CD14-positive monocyte (primary cell): ENCODE results near the gene ZNF536. TPM values are rescaled to one million over a fixed set of nuclear protein-coding genes. Genes with fewer than 3 reads are reported as not detected.

ENCODE experiments used
- DNase-seq, 3 donors: peaks; one replicate each; pipeline ENCODE4 v3.0.0-alpha.2; 2011 to 2022
- H2AFZ ChIP-seq: 2 replicates; pipeline ENCODE4 v1.6.0; 2012; ENCODE audit warnings: mild to moderate bottlenecking, low read depth, low read length, inconsistent platforms; ENCODE audit not compliant: insufficient read depth, poor library complexity, severe bottlenecking
- H3K27ac ChIP-seq, 2 donors: 1 replicate in 1 of 2; 2 replicates in 1 of 2; pipeline ENCODE4 v1.5.1; 2012 to 2013; ENCODE audit warnings: low read length in 2 of 2, control low read depth in 1 of 2, inconsistent platforms in 1 of 2, low read depth in 1 of 2, mild to moderate bottlenecking in 1 of 2
- H3K27me3 ChIP-seq, 2 donors: one replicate each; pipeline versions ENCODE4 v1.6.0 to v1.6.1; 2011 to 2013; ENCODE audit warnings: low read length in 2 of 2; ENCODE audit not compliant: control insufficient read depth in 2 of 2, insufficient read depth in 2 of 2
- H3K36me3 ChIP-seq, 2 donors: replicated peaks in 1 of 2; 1 replicate in 1 of 2; 2 replicates in 1 of 2; pipeline versions ENCODE4 v1.5.1 to v1.6.1; 2012 to 2013; ENCODE audit warnings: low read length in 2 of 2, control low read depth in 1 of 2, inconsistent platforms in 1 of 2, mild to moderate bottlenecking in 1 of 2; ENCODE audit not compliant: insufficient read depth in 2 of 2, control insufficient read depth in 1 of 2
- H3K4me1 ChIP-seq, 2 donors: 1 replicate in 1 of 2; 2 replicates in 1 of 2; pipeline versions ENCODE4 v1.5.1 to v1.6.1; 2012 to 2013; ENCODE audit warnings: low read length in 2 of 2, control low read depth in 1 of 2, inconsistent platforms in 1 of 2, mild to moderate bottlenecking in 1 of 2, moderate library complexity in 1 of 2; ENCODE audit not compliant: insufficient read depth in 2 of 2, control insufficient read depth in 1 of 2
- H3K4me2 ChIP-seq: replicated peaks from 2 replicates; pipeline ENCODE3; 2012; ENCODE audit warnings: low read length, moderate library complexity, mild to moderate bottlenecking; ENCODE audit not compliant: poor library complexity, severe bottlenecking; ENCODE audit errors: extremely low read depth
- H3K4me3 ChIP-seq, 3 experiments: fragments of 200-600 bp in 1 of 3; sonication (generic) in 1 of 3; replicated peaks in 1 of 3; 1 replicate in 2 of 3; 2 replicates in 1 of 3; pipeline ENCODE4 v1.5.1; 2011 to 2013; ENCODE audit warnings: low read length in 3 of 3, mild to moderate bottlenecking in 3 of 3, control low read depth in 2 of 3, low read depth in 2 of 3, inconsistent platforms in 1 of 3, moderate library complexity in 1 of 3
- H3K79me2 ChIP-seq: 2 replicates; pipeline ENCODE4 v1.6.0; 2012; ENCODE audit warnings: mild to moderate bottlenecking, control low read depth, inconsistent platforms, low read length, moderate library complexity; ENCODE audit not compliant: insufficient read depth
- H3K9ac ChIP-seq: 2 replicates; pipeline ENCODE4 v1.6.0; 2017; ENCODE audit warnings: low read length, mild to moderate bottlenecking; ENCODE audit not compliant: insufficient read depth, poor library complexity, severe bottlenecking
- H3K9me3 ChIP-seq, 2 donors: replicated peaks in 1 of 2; 1 replicate in 1 of 2; 2 replicates in 1 of 2; pipeline versions ENCODE4 v1.5.1 to v1.6.1; 2012 to 2013; ENCODE audit warnings: low read length in 2 of 2, control low read depth in 1 of 2; ENCODE audit not compliant: control insufficient read depth in 1 of 2, insufficient read depth in 1 of 2
- H4K20me1 ChIP-seq: 2 replicates; pipeline ENCODE4 v1.6.0; 2012; ENCODE audit warnings: mild to moderate bottlenecking, low read length, control low read depth, moderate library complexity; ENCODE audit not compliant: insufficient read depth
- H3K27ac Mint-ChIP-seq, 7 donors: one replicate each; pipeline ENCODE4 v1.8.0; 2020; ENCODE audit warnings: mild to moderate bottlenecking in 7 of 7, mixed read lengths in 7 of 7, moderate library complexity in 6 of 7, inconsistent platforms in 2 of 7
- H3K27me3 Mint-ChIP-seq, 3 donors: one replicate each; pipeline ENCODE4 v1.8.0; 2021 to 2022; ENCODE audit warnings: low read depth in 3 of 3, mild to moderate bottlenecking in 3 of 3, mixed read lengths in 3 of 3, moderate library complexity in 3 of 3, inconsistent platforms in 1 of 3
- H3K36me3 Mint-ChIP-seq, 2 donors: one replicate each; pipeline ENCODE4 v1.8.0; 2020; ENCODE audit warnings: mixed read lengths in 2 of 2, inconsistent platforms in 1 of 2, mild to moderate bottlenecking in 1 of 2
- H3K4me1 Mint-ChIP-seq: one replicate; pipeline ENCODE4 v1.8.0; 2020; ENCODE audit warnings: mild to moderate bottlenecking, mixed read lengths
- H3K4me3 Mint-ChIP-seq, 2 donors: one replicate each; pipeline ENCODE4 v1.8.0; 2020; ENCODE audit warnings: mild to moderate bottlenecking in 2 of 2, mixed read lengths in 2 of 2, moderate library complexity in 1 of 2
- H3K9me3 Mint-ChIP-seq, 7 donors: one replicate each; pipeline ENCODE4 v1.8.0; 2020 to 2022; ENCODE audit warnings: mixed read lengths in 7 of 7, mild to moderate bottlenecking in 6 of 7, moderate library complexity in 6 of 7, inconsistent platforms in 2 of 7
- CTCF ChIP-seq: fragments of 200-600 bp; IDR thresholded peaks from one replicate; pipeline ENCODE4 v1.8.0; 2022; ENCODE audit warnings: antibody characterized with exemption, mild to moderate bottlenecking
- WGBS: methylation state at CpG from one replicate; pipeline ENCODE4 v1.1.5; 2013; ENCODE audit warnings: missing lambda C conversion rate; ENCODE audit not compliant: insufficient coverage; 5-methylcytosine and 5-hydroxymethylcytosine counted together
- intact Hi-C, 2 donors: fragments of 100-400 bp; cut with micrococcal nuclease; formaldehyde crosslinking; loops; one replicate each; pipeline versions ENCODE4 v1.15.0 to v1.15.1; 2023
- polyA plus RNA-seq, 3 donors: library from polyadenylated mRNA; depleted of rRNA in 1 of 3; unstranded in 2 of 3; stranded (reverse) in 1 of 3; fragments of 300-500 nt in 2 of 3; fragments of >200 nt in 1 of 3; fragmentation: Illumina TruSeq in 2 of 3; gene quantifications; 1 replicate in 2 of 3; 2 replicates in 1 of 3; pipeline ENCODE4 v1.2.3, GENCODE V29; 2012 to 2021

ZNF536 gene
- polyA plus RNA-seq, 3 donors = not detected

- H3K27me3 ChIP-seq = peaks cover 12 to 23% of the 10 kb centered on the region in 2 donors
- H3K4me2 ChIP-seq = no peak overlapping the region
- no peaks in the 10 kb centered on the region for H3K9me3 ChIP-seq
- intact Hi-C loops = no loop called here
- no peak overlapping the region for H3K9ac ChIP-seq
- H3K27ac ChIP-seq = no peak overlapping the region
- no peak overlapping the region for H3K27ac Mint-ChIP-seq
- no peak overlapping the region for H3K4me3 Mint-ChIP-seq
- H3K27me3 Mint-ChIP-seq = peaks cover 21 to 29% (median 23%) of the 10 kb centered on the region in 3 donors
- H3K4me1 ChIP-seq = no peaks in the 10 kb centered on the region
- peaks cover 0 to 2% (median 0%) of the 10 kb centered on the region in 7 donors for H3K9me3 Mint-ChIP-seq
- WGBS = 98% methylated on average over 5 of the region's 5 CpGs
- DNase-seq = no peak
- H3K36me3 ChIP-seq = no peaks in the 10 kb centered on the region
- no peaks in the 10 kb centered on the region for H3K36me3 Mint-ChIP-seq
- peaks cover 3% of the 10 kb centered on the region for H3K4me1 Mint-ChIP-seq
- H3K4me3 ChIP-seq = no peak overlapping the region
- no peak for TF ChIP-seq CTCF
- H2AFZ ChIP-seq = no peak overlapping the region
- H3K79me2 ChIP-seq = no peaks in the 10 kb centered on the region
- no peaks in the 10 kb centered on the region for H4K20me1 ChIP-seq
These were observed 14.6 kb upstream of the ZNF536 start for GRCh38 chr19:30357580-30357954.

- no peaks in the 10 kb centered on the region for H4K20me1 ChIP-seq
- peaks cover 0 to 2% (median 0%) of the 10 kb centered on the region in 7 donors for H3K9me3 Mint-ChIP-seq
- WGBS = 85% methylated on average over 1 of the region's 3 CpGs
- peaks cover 3% of the 10 kb centered on the region for H3K4me1 Mint-ChIP-seq
- no peak overlapping the region for H3K4me3 Mint-ChIP-seq
- no peak for TF ChIP-seq CTCF
- no peak overlapping the region for H3K9ac ChIP-seq
- no peak overlapping the region for H3K27ac ChIP-seq
- no peak overlapping the region for H3K4me2 ChIP-seq
- no peak for DNase-seq
- no peaks in the 10 kb centered on the region for H3K9me3 ChIP-seq
- H3K36me3 Mint-ChIP-seq = no peaks in the 10 kb centered on the region
- H3K27me3 ChIP-seq = peaks cover 12 to 23% of the 10 kb centered on the region in 2 donors
- no peak overlapping the region for H3K27ac Mint-ChIP-seq
- no peak overlapping the region for H2AFZ ChIP-seq
- H3K4me3 ChIP-seq = no peak overlapping the region
- no peaks in the 10 kb centered on the region for H3K36me3 ChIP-seq
- H3K27me3 Mint-ChIP-seq = peaks cover 21 to 28% (median 23%) of the 10 kb centered on the region in 3 donors
- no peaks in the 10 kb centered on the region for H3K4me1 ChIP-seq
- intact Hi-C loops = no loop called here
- no peaks in the 10 kb centered on the region for H3K79me2 ChIP-seq
These were observed 13.9 kb upstream of the ZNF536 start for GRCh38 chr19:30358319-30358718.
